Putamen (tissue), 1 donor: ENCODE measurements around the gene TRABD2B.

Source experiments
- DNase-seq: peaks from one replicate; pipeline ENCODE4 v3.0.0-alpha.2; 2016; ENCODE audit warnings: low spot score

The TRABD2B gene

GRCh38 chr1:47725000-47725473, 272.1 kb downstream of the TRABD2B start:
- DNase-seq: no peak

- no peak for DNase-seq
Measured at GRCh38 chr1:47724432-47724999, 272.7 kb downstream of the TRABD2B start.

- no peak for DNase-seq
Measured at GRCh38 chr1:47722909-47723580, 274.1 kb downstream of the TRABD2B start.

GRCh38 chr1:47722101-47722500, 275.1 kb downstream of the TRABD2B start:
- no peak for DNase-seq

- DNase-seq: no peak
Measured at GRCh38 chr1:47720111-47720510, 277.1 kb downstream of the TRABD2B start.

GRCh38 chr1:47717341-47717740, 279.8 kb downstream of the TRABD2B start:
- DNase-seq: no peak

GRCh38 chr1:47713975-47714767, 283.0 kb downstream of the TRABD2B start:
- no peak for DNase-seq

- DNase-seq: no peak
Measured at GRCh38 chr1:47713333-47713953, 283.7 kb downstream of the TRABD2B start.

GRCh38 chr1:47712596-47713299, 284.4 kb downstream of the TRABD2B start:
- DNase-seq: no peak

GRCh38 chr1:47711848-47712492, 285.2 kb downstream of the TRABD2B start:
- DNase-seq: no peak

- DNase-seq: no peak
Measured at GRCh38 chr1:47711184-47711847, 285.9 kb downstream of the TRABD2B start.
